NCI-H526 treated with DMSO at 0.1 percent for 48 hours (cell line): Measurements from ENCODE around the gene LTB.
A peak's percentile ranks its signal among the peaks of the same experiment; 100 is the strongest.

ENCODE experiments used
- DNase-seq: peaks from one replicate; lab custom pipeline; 2025; lab: John Stamatoyannopoulos, UW

LTB gene, protein sequence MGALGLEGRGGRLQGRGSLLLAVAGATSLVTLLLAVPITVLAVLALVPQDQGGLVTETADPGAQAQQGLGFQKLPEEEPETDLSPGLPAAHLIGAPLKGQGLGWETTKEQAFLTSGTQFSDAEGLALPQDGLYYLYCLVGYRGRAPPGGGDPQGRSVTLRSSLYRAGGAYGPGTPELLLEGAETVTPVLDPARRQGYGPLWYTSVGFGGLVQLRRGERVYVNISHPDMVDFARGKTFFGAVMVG

DNA sequence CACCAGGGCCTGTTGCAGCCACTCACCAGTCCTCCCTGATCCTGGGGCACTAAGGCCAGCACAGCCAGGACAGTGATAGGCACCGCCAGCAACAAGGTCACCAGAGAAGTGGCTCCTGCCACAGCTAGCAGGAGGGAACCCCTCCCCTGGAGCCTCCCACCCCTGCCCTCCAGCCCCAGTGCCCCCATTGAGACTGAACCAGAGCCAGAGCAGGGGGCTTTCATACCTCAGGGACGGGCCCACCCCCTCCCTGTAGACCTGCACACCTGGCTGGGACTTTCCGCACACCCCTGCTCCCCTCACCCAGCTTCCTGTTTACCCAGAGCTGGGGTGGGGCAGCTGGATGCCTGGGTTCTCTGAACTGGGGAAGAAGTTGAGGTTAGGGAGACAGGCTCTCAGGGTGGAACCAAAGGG, at the start of gene LTB:
Gene LTB (minus strand): TSS at position 195 of the 414 bp plus-strand sequence. CDS start 7 bp downstream, at position 188.
- DNase-seq = no peak

DNA sequence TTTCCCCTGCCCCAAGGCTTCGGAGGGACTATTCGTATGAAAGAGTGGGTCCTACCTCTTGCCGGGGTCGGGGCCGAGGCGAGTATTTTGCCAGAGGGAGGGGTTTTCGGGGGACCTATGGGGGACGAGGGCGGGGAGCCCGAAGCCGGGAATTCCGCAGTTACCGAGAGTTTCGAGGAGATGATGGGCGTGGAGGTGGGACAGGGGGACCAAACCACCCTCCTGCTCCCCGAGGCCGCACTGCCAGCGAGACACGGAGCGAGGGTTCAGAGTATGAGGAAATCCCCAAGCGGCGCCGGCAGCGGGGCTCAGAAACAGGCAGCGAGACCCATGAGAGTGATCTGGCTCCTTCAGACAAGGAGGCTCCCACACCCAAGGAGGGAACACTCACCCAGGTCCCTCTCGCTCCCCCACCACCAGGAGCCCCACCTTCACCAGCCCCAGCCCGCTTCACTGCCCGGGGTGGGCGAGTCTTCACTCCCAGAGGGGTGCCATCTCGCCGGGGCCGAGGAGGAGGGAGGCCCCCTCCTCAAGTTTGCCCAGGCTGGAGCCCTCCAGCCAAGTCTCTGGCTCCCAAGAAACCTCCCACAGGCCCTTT, 49.6 kb upstream of the LTB start:
- DNase-seq = no peak

DNA sequence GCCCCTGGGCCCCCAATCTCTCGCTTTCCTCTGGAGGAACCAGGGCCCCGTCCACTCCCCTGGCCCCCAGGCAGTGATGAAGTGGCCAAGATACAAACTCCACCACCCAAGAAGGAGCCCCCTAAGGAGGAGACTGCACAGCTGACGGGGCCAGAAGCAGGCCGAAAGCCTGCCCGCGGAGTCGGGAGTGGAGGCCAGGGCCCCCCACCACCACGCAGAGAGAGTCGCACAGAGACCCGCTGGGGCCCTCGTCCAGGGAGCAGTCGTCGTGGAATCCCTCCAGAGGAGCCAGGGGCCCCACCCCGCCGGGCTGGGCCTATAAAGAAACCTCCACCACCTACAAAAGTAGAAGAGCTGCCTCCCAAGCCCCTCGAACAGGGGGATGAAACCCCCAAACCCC, 49.0 kb upstream of the LTB start:
- DNase-seq = no peak

DNA sequence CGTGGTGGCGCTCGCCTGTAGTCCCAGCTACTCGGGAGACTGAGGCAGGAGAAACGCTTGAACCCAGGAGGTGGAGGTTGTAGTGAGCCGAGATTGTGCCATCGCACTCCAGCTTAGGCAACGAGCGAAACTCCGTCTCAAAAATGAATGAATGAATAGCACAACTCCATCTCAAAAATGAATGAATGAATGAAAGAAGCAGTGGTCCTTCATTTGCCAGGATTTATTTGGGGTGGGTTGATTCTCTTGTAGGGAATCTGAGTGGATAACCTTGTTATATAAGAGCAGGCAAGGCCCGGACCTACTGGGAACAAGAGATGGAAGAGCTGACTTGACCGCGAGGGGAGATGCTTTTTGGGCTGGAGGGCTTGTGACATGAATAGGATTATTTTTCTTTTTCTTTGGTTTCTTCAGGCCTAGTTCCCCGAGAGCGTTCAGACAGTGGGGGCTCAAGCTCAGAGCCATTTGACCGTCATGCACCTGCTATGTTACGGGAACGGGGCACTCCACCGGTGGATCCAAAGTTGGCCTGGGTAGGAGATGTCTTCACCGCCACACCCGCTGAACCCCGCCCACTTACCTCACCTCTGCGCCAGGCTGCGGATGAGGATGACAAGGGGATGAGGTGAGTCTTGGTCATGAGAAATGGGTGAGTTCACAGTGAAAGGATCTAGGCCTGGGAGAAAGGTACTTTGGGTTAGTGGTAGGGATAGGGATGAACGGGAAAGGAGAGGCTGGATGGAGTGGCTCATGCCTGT, 48.1 kb upstream of the LTB start:
- no peak for DNase-seq

DNA sequence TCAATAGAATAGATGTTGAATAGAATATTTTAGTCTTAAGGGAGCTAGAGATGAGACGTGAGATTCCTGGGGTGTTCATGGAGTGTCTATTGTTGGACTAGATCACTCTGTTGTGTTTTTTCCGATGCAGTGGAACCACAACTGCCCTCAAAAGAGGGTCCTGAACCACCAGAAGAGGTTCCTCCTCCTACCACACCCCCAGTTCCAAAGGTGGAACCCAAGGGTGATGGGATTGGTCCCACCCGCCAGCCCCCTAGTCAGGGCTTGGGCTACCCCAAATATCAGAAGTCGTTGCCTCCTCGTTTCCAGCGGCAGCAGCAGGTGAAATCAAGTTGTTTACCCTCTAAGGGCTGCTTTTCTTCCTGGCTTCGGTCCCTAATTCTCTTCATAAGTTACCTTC, 46.8 kb upstream of the LTB start:
- no peak for DNase-seq

DNA sequence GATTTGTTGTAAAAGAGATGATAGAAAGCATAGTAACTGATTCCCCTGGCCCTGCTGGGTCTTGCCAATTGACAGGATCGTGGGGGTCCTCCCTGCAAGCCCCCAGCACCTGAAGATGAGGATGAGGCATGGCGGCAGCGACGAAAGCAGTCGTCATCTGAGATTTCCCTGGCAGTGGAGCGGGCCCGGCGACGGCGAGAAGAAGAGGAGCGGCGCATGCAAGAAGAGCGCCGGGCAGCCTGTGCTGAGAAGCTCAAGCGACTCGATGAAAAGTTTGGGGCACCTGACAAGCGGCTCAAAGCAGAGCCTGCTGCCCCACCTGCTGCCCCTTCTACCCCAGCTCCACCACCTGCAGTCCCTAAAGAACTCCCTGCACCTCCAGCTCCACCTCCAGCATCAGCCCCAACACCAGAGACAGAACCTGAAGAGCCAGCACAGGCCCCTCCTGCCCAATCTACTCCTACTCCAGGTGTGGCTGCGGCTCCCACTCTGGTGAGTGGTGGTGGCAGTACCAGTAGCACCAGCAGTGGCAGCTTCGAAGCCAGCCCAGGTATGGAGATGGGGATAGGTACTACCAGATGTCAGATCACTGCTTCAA, 45.6 kb upstream of the LTB start:
- no peak for DNase-seq

DNA sequence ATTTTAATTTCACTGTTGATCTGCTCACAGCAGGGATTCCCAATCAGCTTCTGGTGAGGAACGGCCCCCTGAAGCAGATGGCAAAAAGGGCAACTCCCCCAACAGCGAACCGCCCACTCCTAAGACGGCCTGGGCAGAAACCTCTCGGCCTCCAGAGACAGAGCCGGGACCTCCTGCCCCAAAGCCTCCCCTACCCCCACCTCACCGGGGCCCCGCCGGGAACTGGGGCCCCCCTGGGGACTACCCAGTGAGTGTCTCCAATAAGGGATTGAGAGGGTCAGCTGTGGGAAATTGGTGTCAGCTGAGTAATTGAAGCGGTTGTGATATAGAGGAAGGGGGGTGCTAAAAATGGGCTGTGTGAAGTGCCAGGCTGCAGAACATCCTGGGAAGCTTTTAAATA, 44.7 kb upstream of the LTB start:
- DNase-seq = no peak

DNA sequence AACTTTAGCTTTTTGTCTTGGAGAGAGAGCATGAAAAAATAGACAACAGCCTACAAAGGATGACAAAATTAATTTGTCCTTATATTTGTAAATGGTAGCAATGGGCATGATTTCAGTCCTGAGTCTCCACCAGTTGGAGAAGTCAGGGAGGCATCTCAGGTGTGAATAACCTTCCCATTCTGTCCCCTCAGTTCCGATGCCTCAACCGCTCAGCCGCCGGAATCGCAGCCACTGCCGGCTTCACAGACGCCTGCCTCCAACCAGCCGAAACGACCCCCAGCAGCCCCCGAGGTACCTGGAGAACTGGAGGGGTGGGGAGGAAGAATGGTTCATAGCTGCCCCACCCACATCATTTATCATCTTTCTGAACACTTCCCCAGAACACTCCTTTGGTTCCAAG, 41.8 kb upstream of the LTB start:
- no peak for DNase-seq

DNA sequence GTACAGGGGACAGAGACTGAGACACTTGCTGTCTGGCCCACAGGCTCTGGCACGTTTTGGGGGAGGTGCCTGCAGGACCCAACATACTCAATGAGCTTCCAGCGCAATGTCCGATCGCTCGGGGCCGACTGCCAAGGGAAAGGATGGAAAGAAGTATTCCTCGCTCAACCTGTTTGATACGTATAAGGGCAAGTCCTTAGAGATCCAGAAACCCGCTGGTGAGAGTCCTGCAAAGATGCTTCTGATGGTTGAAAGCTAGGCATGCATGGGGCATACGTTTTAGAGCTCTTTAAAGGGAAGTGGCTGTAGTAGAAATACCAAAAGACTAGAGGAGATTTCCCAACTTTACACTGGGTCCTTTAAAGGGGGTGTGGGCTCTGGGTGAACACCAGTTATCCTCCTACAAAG, 40.5 kb upstream of the LTB start:
- DNase-seq = no peak

DNA sequence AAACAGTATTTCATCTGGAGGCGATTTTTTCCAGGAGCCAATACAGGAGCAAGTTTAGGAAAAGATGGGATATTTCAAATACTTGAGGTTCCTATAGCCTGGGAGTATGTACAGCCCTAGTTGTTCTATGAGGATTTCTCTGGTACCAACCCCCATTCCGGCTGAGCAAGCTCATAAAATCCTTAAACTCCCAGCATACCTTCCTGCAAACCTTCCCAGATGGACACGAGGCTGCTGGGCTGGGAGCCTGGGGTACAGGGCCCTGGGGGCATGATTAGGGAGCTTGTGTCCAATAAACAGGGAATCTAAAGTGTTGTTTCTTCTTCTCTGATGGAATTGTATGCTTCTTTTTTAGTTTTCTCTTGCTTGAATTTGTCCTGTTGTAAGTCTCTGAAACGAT, 39.8 kb upstream of the LTB start:
- no peak for DNase-seq

DNA sequence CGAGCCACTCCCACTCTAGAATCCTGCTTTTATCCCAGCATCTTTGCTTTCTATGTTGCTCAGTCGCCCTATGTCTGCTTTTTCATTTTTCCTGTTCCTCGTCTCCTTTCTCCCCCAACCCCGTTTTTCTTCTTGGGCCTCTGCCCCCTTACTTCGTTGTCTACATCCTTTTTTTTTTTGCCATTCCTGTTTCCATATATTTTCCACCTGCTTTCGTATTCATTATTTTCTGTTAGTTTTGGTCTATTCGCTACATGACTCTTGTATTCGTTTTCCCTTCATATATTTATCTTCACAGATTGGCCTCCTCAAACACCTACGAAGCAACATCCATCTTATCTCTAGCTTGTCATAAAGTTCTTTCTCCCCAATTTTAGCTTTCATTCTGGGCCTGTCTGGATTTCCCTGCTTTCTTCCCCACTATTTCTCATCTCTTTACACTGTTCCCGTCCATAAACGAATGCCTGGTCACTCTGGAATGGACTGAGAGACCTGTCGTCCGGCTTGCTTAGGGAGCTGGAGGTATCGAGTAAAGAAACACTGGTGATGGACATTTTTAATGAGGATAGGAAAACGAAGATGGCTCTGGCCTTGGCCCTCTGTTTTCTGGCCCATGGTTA, 39.2 kb upstream of the LTB start:
- no peak for DNase-seq

DNA sequence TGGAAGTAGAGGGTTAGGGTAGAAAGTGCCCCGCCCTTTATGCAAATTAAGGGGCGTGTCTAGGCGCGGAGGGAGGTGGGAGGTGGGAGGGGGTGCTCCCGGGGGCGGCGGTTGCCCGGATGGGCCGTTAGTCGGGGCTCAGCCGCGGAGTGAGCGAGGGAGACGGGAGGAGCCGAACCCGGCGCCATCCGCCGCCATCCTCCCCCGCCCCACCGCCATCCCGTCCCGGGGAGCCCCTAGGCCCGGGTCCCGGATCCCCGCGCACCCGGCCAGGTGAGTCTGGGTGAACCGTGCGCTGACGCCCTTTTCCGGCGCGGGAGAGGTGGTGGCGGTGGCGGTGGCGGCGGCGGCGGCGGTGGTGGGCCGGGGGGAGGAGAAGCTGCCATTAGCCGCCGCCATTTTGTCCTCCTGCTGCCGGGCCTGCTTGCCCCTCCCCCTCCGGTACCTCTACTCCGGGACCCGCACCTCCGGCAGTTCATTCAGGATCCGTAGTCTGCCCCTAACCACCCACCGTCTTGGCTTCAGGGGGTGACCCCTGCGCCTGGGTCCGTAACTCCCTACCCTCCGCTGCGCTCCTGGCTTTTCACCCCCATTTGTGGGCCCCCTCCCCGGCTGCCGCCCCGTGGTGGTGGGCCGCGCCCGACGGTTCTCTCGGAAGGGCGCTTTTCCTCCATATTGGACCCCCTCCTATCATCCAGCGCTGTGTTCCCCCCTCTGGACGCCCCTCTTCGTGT, 38.5 kb upstream of the LTB start, which contains the start of gene PRRC2A:
Gene PRRC2A (plus strand): TSS at position 130 of the 734 bp plus-strand sequence. CDS start 2,075 bp downstream, outside the sequence.
- DNase-seq = peak; percentile 36

DNA sequence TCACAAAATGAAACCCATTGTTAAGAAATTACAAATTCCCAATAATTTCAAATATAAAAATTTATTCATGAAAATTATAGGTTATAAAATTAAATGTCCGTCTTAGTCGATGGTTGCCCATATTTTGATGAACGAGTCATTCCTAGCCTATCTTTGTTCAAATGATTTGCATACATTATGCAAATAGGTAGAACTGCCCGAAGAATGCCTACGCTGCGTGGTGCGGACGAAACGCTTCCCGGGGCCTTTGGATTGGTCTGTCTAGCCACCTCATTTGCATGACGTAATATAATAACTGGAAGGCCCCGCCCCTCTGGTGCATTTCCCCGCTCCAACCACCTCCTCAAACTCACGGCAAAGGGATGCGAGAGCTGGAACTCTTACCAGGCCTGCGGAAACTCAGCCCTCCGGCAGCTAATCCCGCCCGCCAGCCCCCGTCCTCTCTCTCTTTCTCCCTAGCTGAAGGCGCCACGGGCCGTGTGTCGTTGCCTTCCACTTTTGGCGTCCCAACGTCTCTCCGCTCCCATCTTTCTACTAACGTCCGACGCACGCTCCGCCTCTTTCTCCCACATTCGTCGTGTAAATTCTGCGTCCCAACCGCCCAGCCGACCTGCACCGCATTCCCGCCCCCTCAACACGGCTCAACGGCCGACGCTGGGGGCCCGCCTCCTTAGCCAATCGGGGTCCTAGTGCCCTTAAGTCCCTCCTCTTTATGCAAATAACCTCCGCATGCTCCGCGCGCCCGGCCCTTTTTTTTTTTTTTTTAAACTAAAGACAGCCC, 37.8 kb upstream of the LTB start:
- DNase-seq = peak; percentile 98

DNA sequence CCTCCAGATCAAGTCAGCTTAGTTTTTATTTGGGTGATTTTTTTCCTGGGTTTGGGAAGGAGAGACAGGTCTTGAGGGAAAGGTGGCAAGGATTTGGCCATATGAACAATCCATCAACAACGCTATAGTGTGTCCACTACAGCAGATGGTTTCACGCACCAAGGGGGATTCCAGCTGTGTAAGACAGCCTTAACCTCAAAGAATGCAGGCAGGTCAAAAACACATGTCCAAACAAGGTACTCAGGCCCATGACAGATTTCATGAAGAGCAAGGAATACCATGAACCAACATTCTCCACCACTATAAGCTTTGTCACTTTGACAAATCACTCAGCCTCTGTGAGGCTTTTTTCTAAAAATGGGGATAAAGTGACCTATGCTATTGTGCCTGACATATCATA, 34.8 kb upstream of the LTB start:
- DNase-seq = no peak

DNA sequence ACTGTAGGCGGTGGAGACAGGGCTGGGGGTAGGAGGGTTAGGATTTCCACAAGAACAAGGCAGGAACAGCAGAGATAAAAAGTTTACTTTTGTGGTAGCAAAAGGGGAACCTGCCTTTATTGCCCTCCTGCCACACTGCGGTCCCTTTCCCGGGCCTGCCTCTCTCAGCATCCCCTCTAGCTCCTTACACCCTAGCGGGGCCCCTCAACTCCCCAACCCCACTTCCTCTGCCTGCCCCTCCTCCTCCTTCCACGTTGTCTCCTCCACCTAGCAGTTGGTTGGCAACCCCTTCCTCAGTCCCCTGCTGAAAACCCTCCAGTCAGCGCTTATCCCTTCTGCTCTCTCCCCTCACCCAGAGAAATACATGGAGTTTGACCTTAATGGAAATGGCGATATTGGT, 33.5 kb upstream of the LTB start:
- no peak for DNase-seq

DNA sequence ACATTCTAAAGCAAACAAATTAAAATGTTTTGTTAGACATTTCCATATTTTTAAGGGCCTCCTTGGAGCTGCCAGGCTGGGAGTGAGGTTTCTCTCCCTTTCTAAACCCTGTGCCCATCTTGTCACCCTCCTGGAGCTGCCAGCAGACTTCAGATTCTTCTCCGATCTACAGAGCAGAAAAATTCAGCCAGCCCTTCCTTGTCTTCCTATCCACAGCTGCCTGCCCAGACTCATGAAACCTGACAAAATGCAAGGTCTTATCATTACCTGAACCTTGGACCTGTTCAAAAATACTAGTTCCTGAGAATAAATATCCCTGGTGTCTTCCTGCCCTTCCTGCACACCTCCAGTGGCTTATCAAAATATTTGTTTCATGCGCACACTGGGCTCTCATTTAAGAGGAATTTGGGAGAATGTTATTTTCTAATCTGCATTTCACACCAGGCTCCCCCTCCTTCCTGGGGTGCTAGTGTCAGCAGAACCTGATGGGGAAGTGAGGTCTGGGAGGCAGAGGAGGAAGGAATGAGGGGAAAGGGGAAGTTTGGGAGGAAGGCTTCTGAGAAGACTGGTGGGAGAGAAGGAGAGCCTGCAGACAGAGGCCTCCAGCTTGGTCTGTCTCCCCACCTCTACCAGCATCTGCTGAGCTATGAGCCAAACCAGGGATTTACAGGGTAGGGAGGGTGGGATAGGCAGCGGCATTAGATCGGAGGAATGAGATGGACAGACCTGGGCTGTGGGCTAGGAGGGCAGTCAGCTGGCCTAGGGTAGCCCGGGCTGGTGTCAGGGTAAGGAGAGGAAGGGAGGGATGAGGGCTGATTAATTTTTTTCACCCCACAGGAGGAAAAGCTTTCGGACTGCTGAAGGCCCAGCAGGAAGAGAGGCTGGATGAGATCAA, 32.7 kb upstream of the LTB start, which contains the start of gene AIF1:
Gene AIF1 (plus strand): TSS at position 551 of the 895 bp plus-strand sequence. CDS start 96 bp downstream, at position 647.
- DNase-seq = no peak

DNA sequence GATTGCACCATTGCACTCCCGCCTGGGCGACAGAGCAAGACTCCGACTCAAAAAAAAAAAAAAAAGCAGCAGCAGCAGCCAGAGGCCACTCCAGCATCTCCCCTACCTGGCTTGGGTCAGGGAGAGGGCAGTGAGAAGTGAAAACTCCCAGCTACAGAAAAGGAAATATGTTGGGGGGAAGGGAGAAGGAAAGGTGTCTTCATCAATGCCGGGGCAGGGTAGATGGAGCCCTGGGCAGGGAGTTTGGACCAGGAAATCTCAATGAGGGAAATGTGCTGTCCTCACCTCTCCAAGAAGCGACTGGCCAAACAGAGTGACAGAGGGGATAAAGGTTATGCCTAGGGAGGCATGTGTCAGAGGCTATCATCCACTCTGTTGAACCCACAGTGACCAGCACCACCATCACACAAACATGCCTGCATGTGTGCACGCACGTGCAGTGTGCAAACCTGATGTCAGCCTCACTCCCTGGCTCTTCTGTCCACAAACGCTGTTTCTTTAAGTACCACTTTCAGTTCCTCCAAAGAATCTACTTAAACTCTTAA, 31.9 kb upstream of the LTB start:
- no peak for DNase-seq

DNA sequence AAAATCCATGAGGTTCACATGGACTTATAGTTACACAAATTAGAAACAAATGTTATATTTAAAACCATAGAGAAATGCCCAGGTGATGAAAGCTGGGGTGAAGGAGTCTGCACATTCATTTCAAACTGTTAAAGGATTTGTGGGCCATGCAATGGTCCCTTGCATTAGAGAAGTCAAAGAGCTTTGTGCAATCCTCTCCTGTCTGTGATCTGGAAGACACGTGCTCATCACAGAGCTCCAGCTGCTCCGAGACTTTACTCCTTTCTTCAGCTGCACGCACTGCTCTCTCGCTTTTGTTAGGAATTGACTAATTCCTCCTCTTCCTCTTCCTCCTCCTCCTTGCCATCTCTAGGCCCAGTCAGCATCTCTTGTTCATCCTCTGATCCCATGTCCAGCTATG, 28.7 kb upstream of the LTB start:
- DNase-seq = no peak
